ENCODE measurements around the gene LHFPL3. TPM values are rescaled to one million over a fixed set of nuclear protein-coding genes. Genes with fewer than 3 reads are reported as not detected.
A peak's percentile ranks its signal among the peaks of the same experiment; 100 is the strongest.

Gene LHFPL3
- total RNA-seq, 4 donors from 2014 or later: not detected

GRCh38 chr7:104926601-104927041 is 598.2 kb downstream of the LHFPL3 start:
- H3K4me1 ChIP-seq: peaks cover 0 to 39% (median 0%) of the 10 kb centered on the region in 4 donors
- H3K4me3 ChIP-seq: peak overlapping the region in 2 of 4 donors; percentile 30 to 33
- no peaks in the 10 kb centered on the region for H3K36me3 ChIP-seq
- no peaks in the 10 kb centered on the region for H3K27me3 ChIP-seq
- no peaks in the 10 kb centered on the region for H3K9me3 ChIP-seq
- TF ChIP-seq CTCF (IDR thresholded peaks at IDR 0.05) (no peak), POLR2A (IDR thresholded peaks at IDR 0.05) (no peak)
- peak overlapping the region in 3 of 4 donors; percentile 19 to 76 (median 51) for H3K27ac ChIP-seq
- no peak for DNase-seq

- TF ChIP-seq CTCF (IDR thresholded peaks at IDR 0.05) (no peak), POLR2A (IDR thresholded peaks at IDR 0.05) (no peak)
- H3K36me3 ChIP-seq: no peaks in the 10 kb centered on the region
- H3K27ac ChIP-seq: peak overlapping the region in 3 of 4 donors; percentile 19 to 76 (median 51)
- H3K27me3 ChIP-seq: no peaks in the 10 kb centered on the region
- no peak overlapping the region for H3K4me3 ChIP-seq
- H3K4me1 ChIP-seq: peaks cover 0 to 37% (median 0%) of the 10 kb centered on the region in 4 donors
- no peak for DNase-seq
- H3K9me3 ChIP-seq: no peaks in the 10 kb centered on the region
Measured at GRCh38 chr7:104927055-104927454, 598.7 kb downstream of the LHFPL3 start.

GRCh38 chr7:104928721-104929400 is 600.5 kb downstream of the LHFPL3 start:
- Histone ChIP-seq H3K4me3 (no peak overlapping the region), H3K9me3 (no peaks in the 10 kb centered on the region), H3K36me3 (no peaks in the 10 kb centered on the region), H3K27me3 (no peaks in the 10 kb centered on the region), H3K27ac (no peak overlapping the region), H3K4me1 (peaks cover 0 to 39% (median 4%) of the 10 kb centered on the region in 4 donors)
- TF ChIP-seq CTCF (IDR thresholded peaks at IDR 0.05) (no peak), POLR2A (IDR thresholded peaks at IDR 0.05) (no peak)
- DNase-seq: no peak

GRCh38 chr7:104929921-104930320 is 601.5 kb downstream of the LHFPL3 start:
- Histone ChIP-seq H3K4me3 (no peak overlapping the region), H3K4me1 (peaks cover 0 to 45% (median 4%) of the 10 kb centered on the region in 4 donors), H3K9me3 (no peaks in the 10 kb centered on the region), H3K36me3 (no peaks in the 10 kb centered on the region), H3K27ac (no peak overlapping the region), H3K27me3 (no peaks in the 10 kb centered on the region)
- no peak for DNase-seq
- TF ChIP-seq POLR2A (IDR thresholded peaks at IDR 0.05) (no peak), CTCF (IDR thresholded peaks at IDR 0.05) (no peak)

- H3K4me1 ChIP-seq: peaks cover 0 to 42% (median 4%) of the 10 kb centered on the region in 4 donors
- DNase-seq: no peak
Measured at GRCh38 chr7:104931181-104931781, 602.9 kb downstream of the LHFPL3 start.

More at GRCh38 chr7:104931181-104931781, 602.9 kb downstream of the LHFPL3 start:
- TF ChIP-seq CTCF (IDR thresholded peaks at IDR 0.05): no peak
- no peak for TF ChIP-seq POLR2A (IDR thresholded peaks at IDR 0.05)
- peak overlapping the region; percentile 0 to 54 (median 16) for H3K27ac ChIP-seq
- H3K9me3 ChIP-seq: no peaks in the 10 kb centered on the region
- H3K36me3 ChIP-seq: no peaks in the 10 kb centered on the region
- no peaks in the 10 kb centered on the region for H3K27me3 ChIP-seq
- no peak overlapping the region for H3K4me3 ChIP-seq

All from Peyer's patch (tissue), 4 donors.